Liver (tissue), 9 donors: Measurements from ENCODE around the gene MAX. TPM values are rescaled to one million over a fixed set of nuclear protein-coding genes. Genes with fewer than 3 reads are reported as not detected.

Experiments used
- DNase-seq: peaks from one replicate; pipeline ENCODE4 v3.0.0-alpha.2; 2017; ENCODE audit warnings: low spot score
- H3K27ac ChIP-seq, 2 donors: one replicate each; pipeline ENCODE4 v1.7.0; 2013; ENCODE audit warnings: inconsistent platforms in 2 of 2, low read length in 2 of 2, control low read depth in 1 of 2, low read depth in 1 of 2, mild to moderate bottlenecking in 1 of 2
- H3K27me3 ChIP-seq, 4 donors: one replicate each; pipeline versions ENCODE4 v1.6.1 to v1.7.0; 2013; ENCODE audit warnings: low read length in 3 of 4, inconsistent platforms in 1 of 4, mild to moderate bottlenecking in 1 of 4, moderate library complexity in 1 of 4; ENCODE audit not compliant: control insufficient read depth in 4 of 4, insufficient read depth in 4 of 4
- H3K36me3 ChIP-seq, 4 donors: one replicate each; pipeline versions ENCODE4 v1.6.1 to v1.7.0; 2013; ENCODE audit warnings: low read length in 3 of 4, mild to moderate bottlenecking in 3 of 4, low read depth in 1 of 4, moderate library complexity in 1 of 4; ENCODE audit not compliant: control insufficient read depth in 4 of 4, insufficient read depth in 3 of 4
- H3K4me1 ChIP-seq, 4 donors: one replicate each; pipeline versions ENCODE4 v1.6.1 to v1.7.0; 2013; ENCODE audit warnings: low read length in 3 of 4, mild to moderate bottlenecking in 3 of 4, moderate library complexity in 1 of 4; ENCODE audit not compliant: control insufficient read depth in 4 of 4, insufficient read depth in 4 of 4
- H3K4me3 ChIP-seq, 3 donors: one replicate each; pipeline versions ENCODE4 v1.6.1 to v1.7.0; 2013; ENCODE audit warnings: low read length in 3 of 3, control low read depth in 1 of 3, low read depth in 1 of 3, mild to moderate bottlenecking in 1 of 3
- H3K9ac ChIP-seq, 2 donors: one replicate each; pipeline ENCODE4 v1.7.0; 2013; ENCODE audit warnings: low read length in 2 of 2, mild to moderate bottlenecking in 2 of 2, moderate library complexity in 2 of 2, control low read depth in 1 of 2, low read depth in 1 of 2
- H3K9me3 ChIP-seq, 4 donors: one replicate each; pipeline versions ENCODE4 v1.6.1 to v1.7.0; 2013; ENCODE audit warnings: low read length in 3 of 4; ENCODE audit not compliant: control insufficient read depth in 4 of 4
- ATF3 ChIP-seq: IDR thresholded peaks from 2 replicates; pipeline ENCODE4 v1.6.1; 2016; ENCODE audit warnings: antibody characterized with exemption
- CTCF ChIP-seq: fragments of 150-350 bp; IDR thresholded peaks from 2 replicates; pipeline ENCODE4 v1.5.1; 2017; ENCODE audit warnings: improper control_type of control experiment, low read depth, low read length; ENCODE audit not compliant: missing input control
- EGR1 ChIP-seq, 2 donors: IDR thresholded peaks; 2 replicates each; pipeline ENCODE4 v1.6.1; 2016 to 2018; ENCODE audit warnings: antibody characterized with exemption in 2 of 2, low read depth in 2 of 2
- FOXA1 ChIP-seq: IDR thresholded peaks from 2 replicates; pipeline ENCODE4 v1.6.1; 2016; ENCODE audit warnings: antibody characterized with exemption
- FOXA2 ChIP-seq: IDR thresholded peaks from 2 replicates; pipeline ENCODE4 v1.6.1; 2016; ENCODE audit warnings: antibody characterized with exemption
- GABPA ChIP-seq, 2 donors: IDR thresholded peaks in 1 of 2; conservative IDR thresholded peaks in 1 of 2; 2 replicates each; pipeline ENCODE4 v1.6.1; 2016; ENCODE audit warnings: antibody characterized with exemption in 2 of 2, mild to moderate bottlenecking in 1 of 2, moderate library complexity in 1 of 2
- HNF4A ChIP-seq, 2 donors: conservative IDR thresholded peaks; 2 replicates each; pipeline ENCODE4 v1.6.1; 2016; ENCODE audit warnings: antibody characterized with exemption in 2 of 2, mild to moderate bottlenecking in 2 of 2
- HNF4G ChIP-seq: IDR thresholded peaks from 2 replicates; pipeline ENCODE4 v1.6.1; 2016; ENCODE audit warnings: antibody characterized with exemption
- JUND ChIP-seq, 2 donors: IDR thresholded peaks; 2 replicates each; pipeline ENCODE4 v1.6.1; 2016; ENCODE audit warnings: antibody characterized with exemption in 2 of 2
- NR2F2 ChIP-seq: IDR thresholded peaks from 2 replicates; pipeline ENCODE4 v1.6.1; 2016; ENCODE audit warnings: antibody characterized with exemption
- RAD21 ChIP-seq, 2 donors: IDR thresholded peaks; 2 replicates each; pipeline ENCODE4 v1.6.1; 2016; ENCODE audit warnings: antibody characterized with exemption in 2 of 2, mild to moderate bottlenecking in 2 of 2
- RXRA ChIP-seq, 2 donors: IDR thresholded peaks; 2 replicates each; pipeline ENCODE4 v1.6.1; 2017 to 2018; ENCODE audit warnings: antibody characterized with exemption in 2 of 2, mild to moderate bottlenecking in 1 of 2
- SP1 ChIP-seq: IDR thresholded peaks from 2 replicates; pipeline ENCODE4 v1.6.1; 2018; ENCODE audit warnings: antibody characterized with exemption, mild to moderate bottlenecking
- TAF1 ChIP-seq: conservative IDR thresholded peaks from 2 replicates; pipeline ENCODE4 v1.6.1; 2016; ENCODE audit warnings: antibody characterized with exemption, mild to moderate bottlenecking
- YY1 ChIP-seq: IDR thresholded peaks from 2 replicates; pipeline ENCODE4 v1.6.1; 2016; ENCODE audit warnings: antibody characterized with exemption, mild to moderate bottlenecking
- ZBTB33 ChIP-seq: IDR thresholded peaks from 2 replicates; pipeline ENCODE4 v1.6.1; 2016; ENCODE audit warnings: antibody characterized with exemption
- WGBS: extraction: QIAGEN DNeasy Blood & Tissue Kit; methylation state at CpG from one replicate; pipeline ENCODE4 v1.1.7; 2013; 5-methylcytosine and 5-hydroxymethylcytosine counted together
- polyA plus RNA-seq, 2 donors: library from polyadenylated mRNA; stranded (reverse) in 1 of 2; unstranded in 1 of 2; fragments of 200-250 nt in 1 of 2; fragments of >200 nt in 1 of 2; fragmentation: Nextera tagmentation in 1 of 2; extraction: Ambion mirVana in 1 of 2; gene quantifications; one replicate each; pipeline versions ENCODE4 v1.2.1 to v1.2.3, GENCODE V29; 2013 to 2015
- total RNA-seq, 2 donors: library from RNA; depleted of rRNA; stranded (reverse); fragments of >200 nt; gene quantifications; one replicate each; pipeline ENCODE4 v1.2.3, GENCODE V29; 2014
- TF ChIP-seq, protein P1 (sequence below): IDR thresholded peaks from 2 replicates; pipeline ENCODE4 v1.6.1; 2016; ENCODE audit warnings: antibody characterized with exemption
- TF ChIP-seq, protein P2 (sequence below): IDR thresholded peaks from 2 replicates; pipeline ENCODE4 v1.6.1; 2016; ENCODE audit warnings: antibody characterized with exemption, mild to moderate bottlenecking
- donor health status: healthy.
- donor health status: healthy.
- donor health status: healthy.
- donor health status: healthy.
- donor health status: healthy.

Gene MAX
- total RNA-seq (10 to 100 TPM; 18.9 to 27.0 TPM), polyA plus RNA-seq (10 to 100 TPM; 14.8 TPM)

- H3K4me1 ChIP-seq: peaks cover 5 to 31% (median 21%) of the 10 kb centered on the region in 4 donors
- H3K27me3 ChIP-seq: no peaks in the 10 kb centered on the region
- peak; percentile 96 for DNase-seq
- H3K9ac ChIP-seq: peak within 1 kb of the TSS; percentile 82 to 84
- H3K36me3 ChIP-seq: peaks cover 0 to 1% (median 0%) of the 10 kb centered on the region in 4 donors
- peak within 1 kb of the TSS; percentile 86 to 94 (median 92) for H3K4me3 ChIP-seq
- under 1% methylated on average over 61 of the region's 61 CpGs for WGBS
- H3K27ac ChIP-seq: peak within 1 kb of the TSS; percentile 89 to 94
- TF ChIP-seq SP1 (peak; percentile 64), JUND (IDR thresholded peaks at IDR 0.05) (no peak), ZBTB33 (peak; percentile 53), YY1 (peak; percentile 55), EGR1 (IDR thresholded peaks at IDR 0.05; ENCODE audit: low read depth in 2 of 2) (no peak), FOXA1 (peak; percentile 78), CTCF (no peak), FOXA2 (peak; percentile 63), GABPA (IDR thresholded peaks at IDR 0.05 in 1 of 2, conservative IDR thresholded peaks at IDR 0.05 in 1 of 2) (peak in 1 of 2 donors; percentile 62), RXRA (IDR thresholded peaks at IDR 0.05) (no peak), RAD21 (IDR thresholded peaks at IDR 0.05) (no peak), HNF4G (no peak), NR2F2 (no peak), ATF3 (no peak), HNF4A (conservative IDR thresholded peaks at IDR 0.05) (peak in 1 of 2 donors; percentile 30), TAF1 (peak; percentile 60)
- TF ChIP-seq, protein P1, sequence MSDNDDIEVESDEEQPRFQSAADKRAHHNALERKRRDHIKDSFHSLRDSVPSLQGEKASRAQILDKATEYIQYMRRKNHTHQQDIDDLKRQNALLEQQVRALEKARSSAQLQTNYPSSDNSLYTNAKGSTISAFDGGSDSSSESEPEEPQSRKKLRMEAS: peak; percentile 96
- TF ChIP-seq, protein P2, sequence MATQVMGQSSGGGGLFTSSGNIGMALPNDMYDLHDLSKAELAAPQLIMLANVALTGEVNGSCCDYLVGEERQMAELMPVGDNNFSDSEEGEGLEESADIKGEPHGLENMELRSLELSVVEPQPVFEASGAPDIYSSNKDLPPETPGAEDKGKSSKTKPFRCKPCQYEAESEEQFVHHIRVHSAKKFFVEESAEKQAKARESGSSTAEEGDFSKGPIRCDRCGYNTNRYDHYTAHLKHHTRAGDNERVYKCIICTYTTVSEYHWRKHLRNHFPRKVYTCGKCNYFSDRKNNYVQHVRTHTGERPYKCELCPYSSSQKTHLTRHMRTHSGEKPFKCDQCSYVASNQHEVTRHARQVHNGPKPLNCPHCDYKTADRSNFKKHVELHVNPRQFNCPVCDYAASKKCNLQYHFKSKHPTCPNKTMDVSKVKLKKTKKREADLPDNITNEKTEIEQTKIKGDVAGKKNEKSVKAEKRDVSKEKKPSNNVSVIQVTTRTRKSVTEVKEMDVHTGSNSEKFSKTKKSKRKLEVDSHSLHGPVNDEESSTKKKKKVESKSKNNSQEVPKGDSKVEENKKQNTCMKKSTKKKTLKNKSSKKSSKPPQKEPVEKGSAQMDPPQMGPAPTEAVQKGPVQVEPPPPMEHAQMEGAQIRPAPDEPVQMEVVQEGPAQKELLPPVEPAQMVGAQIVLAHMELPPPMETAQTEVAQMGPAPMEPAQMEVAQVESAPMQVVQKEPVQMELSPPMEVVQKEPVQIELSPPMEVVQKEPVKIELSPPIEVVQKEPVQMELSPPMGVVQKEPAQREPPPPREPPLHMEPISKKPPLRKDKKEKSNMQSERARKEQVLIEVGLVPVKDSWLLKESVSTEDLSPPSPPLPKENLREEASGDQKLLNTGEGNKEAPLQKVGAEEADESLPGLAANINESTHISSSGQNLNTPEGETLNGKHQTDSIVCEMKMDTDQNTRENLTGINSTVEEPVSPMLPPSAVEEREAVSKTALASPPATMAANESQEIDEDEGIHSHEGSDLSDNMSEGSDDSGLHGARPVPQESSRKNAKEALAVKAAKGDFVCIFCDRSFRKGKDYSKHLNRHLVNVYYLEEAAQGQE: peak; percentile 49
- no peaks in the 10 kb centered on the region for H3K9me3 ChIP-seq
Observed at GRCh38 chr14:65102441-65103149, at the start of gene MAX. Gene MAX, minus strand, starts transcription at chr14:65102517. Its CDS starts 178 bp downstream, at chr14:65102339.
